Bronchial epithelial cell (primary cell): ENCODE data around the gene ABCB7. TPM values are rescaled to one million over a fixed set of nuclear protein-coding genes. Genes with fewer than 3 reads are reported as not detected.

Experiments used
- DNase-seq: peaks from one replicate; pipeline ENCODE4 v3.0.0-alpha.2; 2010; ENCODE audit warnings: low read depth
- FAIRE-seq: peaks from 2 replicates; lab custom pipeline; 2011; peaks lifted over from hg19 to GRCh38; lab: Jason Lieb, UNC
- H3K27me3 ChIP-seq: 2 replicates; pipeline ENCODE4 v1.5.1; 2011; ENCODE audit warnings: low read length; ENCODE audit not compliant: control insufficient read depth, insufficient read depth
- H3K36me3 ChIP-seq: 2 replicates; pipeline ENCODE4 v1.5.1; 2011; ENCODE audit warnings: low read length; ENCODE audit not compliant: control insufficient read depth, insufficient read depth
- H3K4me3 ChIP-seq: 2 replicates; pipeline ENCODE4 v1.5.1; 2011; ENCODE audit warnings: mild to moderate bottlenecking, low read depth, low read length, control low read depth
- total RNA-seq: library from RNA; depleted of rRNA; stranded (reverse); fragments of >200 nt; gene quantifications from 2 replicates; pipeline ENCODE4 v1.2.1, GENCODE V29; 2014
- TF ChIP-seq, protein P1 (sequence below): IDR thresholded peaks from 2 replicates; pipeline ENCODE4 v1.5.1; 2011; ENCODE audit warnings: mild to moderate bottlenecking, moderate library complexity, low read length, control low read depth, inconsistent platforms; ENCODE audit not compliant: insufficient read depth, severe bottlenecking

ABCB7 gene
- total RNA-seq, 1 donor from 2014 or later, result 17.4 TPM

DNA sequence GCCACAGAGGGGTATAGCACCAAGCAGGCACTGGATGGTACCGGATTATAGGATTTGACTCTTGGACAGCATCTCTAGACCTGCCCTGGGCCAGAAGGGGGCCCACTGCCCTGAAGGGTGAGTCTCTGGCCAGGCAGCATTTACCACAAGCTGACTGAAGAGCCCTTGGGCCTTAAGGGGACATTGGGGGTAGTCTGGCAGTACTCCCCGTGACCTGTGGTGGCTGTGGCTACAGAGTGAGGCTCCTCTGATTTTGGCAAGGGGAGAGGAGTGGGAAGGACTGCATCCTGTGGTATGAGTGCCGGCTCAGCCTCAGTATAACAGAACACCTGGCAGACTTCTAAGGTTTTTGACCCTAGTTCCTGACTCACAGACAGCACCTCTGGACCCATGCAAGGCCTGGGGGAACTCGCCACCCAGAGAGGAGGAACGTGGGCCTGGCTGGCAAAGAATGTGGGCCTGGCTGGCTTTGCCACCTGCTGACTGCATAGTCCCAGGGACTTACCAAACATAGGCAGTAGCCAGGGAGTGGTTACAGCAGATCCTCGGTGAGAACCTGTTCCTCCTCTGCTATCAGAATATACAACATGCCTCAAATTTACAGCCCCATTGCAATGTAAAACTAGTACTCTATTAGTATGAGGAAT lies 48.1 kb downstream of the ABCB7 start:
- DNase-seq (no peak), FAIRE-seq (no peak)

DNA sequence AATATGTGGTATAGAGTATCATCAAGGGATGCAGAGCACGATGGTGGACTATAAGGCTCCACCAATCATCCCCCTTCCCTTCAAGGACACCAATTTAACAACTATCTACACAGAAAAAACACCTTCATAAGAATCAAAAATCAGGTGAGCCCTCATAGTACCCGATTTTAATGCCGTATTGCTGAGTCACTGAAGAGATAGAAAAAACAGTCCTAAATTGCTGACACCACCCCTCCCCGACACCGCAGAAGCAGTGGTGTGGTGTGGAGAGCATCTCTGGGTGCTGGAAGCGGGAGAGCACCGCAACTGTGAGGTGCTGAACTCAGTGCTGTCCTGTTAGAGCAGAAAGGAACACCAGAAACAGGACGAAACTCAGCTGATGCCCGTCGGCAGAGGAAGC lies 49.3 kb downstream of the ABCB7 start:
- DNase-seq (no peak), FAIRE-seq (no peak)
- Histone ChIP-seq H3K36me3 (no peaks in the 10 kb centered on the region), H3K4me3 (no peak overlapping the region), H3K27me3 (no peaks in the 10 kb centered on the region)
- TF ChIP-seq, protein P1, sequence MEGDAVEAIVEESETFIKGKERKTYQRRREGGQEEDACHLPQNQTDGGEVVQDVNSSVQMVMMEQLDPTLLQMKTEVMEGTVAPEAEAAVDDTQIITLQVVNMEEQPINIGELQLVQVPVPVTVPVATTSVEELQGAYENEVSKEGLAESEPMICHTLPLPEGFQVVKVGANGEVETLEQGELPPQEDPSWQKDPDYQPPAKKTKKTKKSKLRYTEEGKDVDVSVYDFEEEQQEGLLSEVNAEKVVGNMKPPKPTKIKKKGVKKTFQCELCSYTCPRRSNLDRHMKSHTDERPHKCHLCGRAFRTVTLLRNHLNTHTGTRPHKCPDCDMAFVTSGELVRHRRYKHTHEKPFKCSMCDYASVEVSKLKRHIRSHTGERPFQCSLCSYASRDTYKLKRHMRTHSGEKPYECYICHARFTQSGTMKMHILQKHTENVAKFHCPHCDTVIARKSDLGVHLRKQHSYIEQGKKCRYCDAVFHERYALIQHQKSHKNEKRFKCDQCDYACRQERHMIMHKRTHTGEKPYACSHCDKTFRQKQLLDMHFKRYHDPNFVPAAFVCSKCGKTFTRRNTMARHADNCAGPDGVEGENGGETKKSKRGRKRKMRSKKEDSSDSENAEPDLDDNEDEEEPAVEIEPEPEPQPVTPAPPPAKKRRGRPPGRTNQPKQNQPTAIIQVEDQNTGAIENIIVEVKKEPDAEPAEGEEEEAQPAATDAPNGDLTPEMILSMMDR, result no peak

More for the DNA sequence above, 48.1 kb downstream of the ABCB7 start:
- no peaks in the 10 kb centered on the region for H3K36me3 ChIP-seq
- TF ChIP-seq, protein P1, result no peak
- H3K4me3 ChIP-seq, result no peak overlapping the region
- no peaks in the 10 kb centered on the region for H3K27me3 ChIP-seq

DNA sequence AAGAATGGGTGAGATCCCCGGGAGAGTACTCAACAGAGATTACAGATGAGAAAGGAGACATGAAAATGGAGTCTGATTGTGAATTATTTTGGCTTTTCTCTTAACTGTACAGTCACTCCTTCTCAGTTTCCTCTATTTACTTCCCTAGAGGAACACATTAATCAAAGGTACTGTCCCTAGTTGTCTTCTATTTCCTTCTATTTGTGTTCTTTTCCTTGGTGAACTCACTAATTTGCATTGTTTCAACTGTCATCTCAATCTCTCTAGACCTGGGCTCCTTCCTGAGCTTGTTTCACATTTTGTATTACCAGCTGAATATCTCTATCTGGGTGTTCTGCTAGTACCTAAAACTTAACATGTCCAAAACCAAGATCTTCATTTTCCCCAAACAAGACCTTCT lies 59.8 kb downstream of the ABCB7 start:
- Histone ChIP-seq H3K36me3 (no peaks in the 10 kb centered on the region), H3K4me3 (no peak overlapping the region), H3K27me3 (no peaks in the 10 kb centered on the region)
- TF ChIP-seq, protein P1, result no peak
- no peak for DNase-seq
- no peak for FAIRE-seq

DNA sequence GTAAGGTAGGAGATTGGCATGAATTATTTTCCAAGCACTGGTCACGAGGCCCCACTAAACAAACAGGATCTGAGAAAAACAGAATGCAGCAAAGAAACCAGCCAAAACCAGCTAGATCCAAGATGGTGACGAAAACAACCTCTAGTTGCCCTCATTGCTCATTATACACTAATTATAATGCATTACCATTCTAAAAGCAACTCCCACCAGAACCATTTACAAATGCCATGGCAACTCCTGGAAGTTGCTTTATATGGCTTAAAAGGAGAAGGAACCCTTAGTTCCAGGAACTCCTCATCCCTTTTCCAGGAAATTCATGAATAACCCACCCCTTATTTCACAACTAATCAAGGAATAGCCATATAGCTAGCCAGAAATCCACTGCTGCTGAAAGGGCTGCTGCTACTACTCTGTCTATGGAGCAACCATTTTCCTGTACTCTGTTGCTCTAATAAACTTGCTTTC lies 69.3 kb downstream of the ABCB7 start:
- no peak overlapping the region for H3K4me3 ChIP-seq
- no peak for DNase-seq
- TF ChIP-seq, protein P1, result no peak

DNA sequence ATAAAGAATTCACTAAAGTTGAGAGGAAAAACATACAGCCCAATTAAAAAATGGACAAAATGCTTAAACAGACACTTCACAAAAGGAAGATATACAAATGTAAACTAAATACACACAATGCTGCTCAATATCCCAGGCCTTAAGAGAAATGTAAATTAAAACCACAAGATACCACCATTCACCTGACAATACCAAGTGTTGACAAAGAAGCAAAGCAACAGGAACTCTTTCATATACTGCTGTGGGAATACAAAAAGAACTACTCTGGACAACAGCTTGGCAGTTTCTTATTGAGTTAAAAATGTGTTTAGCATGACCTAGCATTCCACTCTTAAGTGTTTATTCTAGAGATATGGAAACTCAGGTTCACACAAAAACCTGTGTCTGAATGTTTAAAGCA lies 71.3 kb downstream of the ABCB7 start:
- H3K36me3 ChIP-seq, result no peaks in the 10 kb centered on the region
- FAIRE-seq, result no peak
- no peak for DNase-seq
- no peak overlapping the region for H3K4me3 ChIP-seq
- TF ChIP-seq, protein P1, result no peak
- no peaks in the 10 kb centered on the region for H3K27me3 ChIP-seq

More for the DNA sequence above, 69.3 kb downstream of the ABCB7 start:
- no peak for FAIRE-seq
- Histone ChIP-seq H3K27me3 (no peaks in the 10 kb centered on the region), H3K36me3 (no peaks in the 10 kb centered on the region)

DNA sequence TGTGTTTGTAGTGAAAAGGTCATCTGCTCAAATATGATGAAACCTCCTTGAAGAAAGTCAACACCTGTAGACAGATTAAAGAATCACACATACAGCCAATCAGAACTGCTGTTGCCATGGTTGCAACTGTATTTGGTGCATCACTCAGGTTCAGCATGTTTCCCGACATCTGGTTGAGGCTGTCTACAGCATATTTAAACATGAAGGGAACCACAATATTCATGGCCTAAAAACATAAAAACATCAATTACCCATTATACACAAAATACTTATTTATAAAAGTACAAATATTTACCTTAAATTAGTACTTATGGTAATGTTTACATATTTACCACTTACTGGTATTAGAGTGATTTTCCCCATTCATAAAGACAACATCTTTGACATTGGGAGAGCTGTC lies 79.7 kb downstream of the ABCB7 start:
- DNase-seq, result no peak
- TF ChIP-seq, protein P1, result no peak
- no peak for FAIRE-seq
- Histone ChIP-seq H3K27me3 (no peaks in the 10 kb centered on the region), H3K36me3 (no peaks in the 10 kb centered on the region), H3K4me3 (no peak overlapping the region)
